ENCODE results near the gene SPATA46.

SPATA46 gene

GRCh38 chr1:162333991-162334390, 42.7 kb downstream of the SPATA46 start:
- no peak overlapping the region for H2AFZ ChIP-seq (ENCODE audit: low read length)
- H3F3A ChIP-seq (ENCODE audit: low read depth) = no peaks in the 10 kb centered on the region
- H4K20me1 ChIP-seq (ENCODE audit: insufficient read depth, low read length, poor library complexity, severe bottlenecking) = no peaks in the 10 kb centered on the region
- no peak overlapping the region for H3K4me3 ChIP-seq (ENCODE audit: low read length, poor library complexity, severe bottlenecking)
- H3K36me3 ChIP-seq (ENCODE audit: insufficient read depth, low read length) = no peaks in the 10 kb centered on the region
- TF ChIP-seq CTCF (conservative IDR thresholded peaks at IDR 0.05; ENCODE audit: low read length) = no peak
- no peak for TF ChIP-seq EZH2phosphoT487 (IDR thresholded peaks at IDR 0.05; ENCODE audit: borderline replicate concordance)
- no peaks in the 10 kb centered on the region for H3K9me3 ChIP-seq (ENCODE audit: insufficient read depth, low read depth, low read length)
- no peaks in the 10 kb centered on the region for H3K27me3 ChIP-seq (ENCODE audit: insufficient read depth, low read length, poor library complexity, severe bottlenecking)
- H3K4me2 ChIP-seq (ENCODE audit: low read depth, low read length, poor library complexity, severe bottlenecking) = no peak overlapping the region
- no peaks in the 10 kb centered on the region for H3K9me2 ChIP-seq (replicated peaks; ENCODE audit: low read depth, low read length)
- H3K4me1 ChIP-seq (ENCODE audit: insufficient read depth, low read length, poor library complexity, severe bottlenecking) = peaks cover 5% of the 10 kb centered on the region
- no peaks in the 10 kb centered on the region for H3K79me2 ChIP-seq (ENCODE audit: insufficient read depth, low read length)
- H3K9ac ChIP-seq (ENCODE audit: low read depth, low read length, poor library complexity, severe bottlenecking) = no peak overlapping the region

GRCh38 chr1:162329826-162330225, 46.8 kb downstream of the SPATA46 start:
- Histone ChIP-seq H3K9me3 (ENCODE audit: insufficient read depth, low read depth, low read length) (no peaks in the 10 kb centered on the region), H3K36me3 (ENCODE audit: insufficient read depth, low read length) (no peaks in the 10 kb centered on the region), H3K79me2 (ENCODE audit: insufficient read depth, low read length) (no peaks in the 10 kb centered on the region), H3K4me1 (ENCODE audit: insufficient read depth, low read length, poor library complexity, severe bottlenecking) (peaks cover 6% of the 10 kb centered on the region), H2AFZ (ENCODE audit: low read length) (no peak overlapping the region), H3K27me3 (ENCODE audit: insufficient read depth, low read length, poor library complexity, severe bottlenecking) (no peaks in the 10 kb centered on the region), H3K4me3 (ENCODE audit: low read length, poor library complexity, severe bottlenecking) (no peak overlapping the region), H3K9ac (ENCODE audit: low read depth, low read length, poor library complexity, severe bottlenecking) (no peak overlapping the region), H4K20me1 (ENCODE audit: insufficient read depth, low read length, poor library complexity, severe bottlenecking) (no peaks in the 10 kb centered on the region), H3K9me2 (replicated peaks; ENCODE audit: low read depth, low read length) (no peaks in the 10 kb centered on the region), H3K4me2 (ENCODE audit: low read depth, low read length, poor library complexity, severe bottlenecking) (no peak overlapping the region), H3F3A (ENCODE audit: low read depth) (no peaks in the 10 kb centered on the region)
- TF ChIP-seq CTCF (conservative IDR thresholded peaks at IDR 0.05; ENCODE audit: low read length) (no peak), EZH2phosphoT487 (IDR thresholded peaks at IDR 0.05; ENCODE audit: borderline replicate concordance) (no peak)

- Histone ChIP-seq H3K4me3 (ENCODE audit: low read length, poor library complexity, severe bottlenecking) (no peak overlapping the region), H4K20me1 (ENCODE audit: insufficient read depth, low read length, poor library complexity, severe bottlenecking) (no peaks in the 10 kb centered on the region), H3K4me2 (ENCODE audit: low read depth, low read length, poor library complexity, severe bottlenecking) (no peak overlapping the region), H3K27me3 (ENCODE audit: insufficient read depth, low read length, poor library complexity, severe bottlenecking) (no peaks in the 10 kb centered on the region), H3K9me3 (ENCODE audit: insufficient read depth, low read depth, low read length) (no peaks in the 10 kb centered on the region), H3K9ac (ENCODE audit: low read depth, low read length, poor library complexity, severe bottlenecking) (no peak overlapping the region), H3F3A (ENCODE audit: low read depth) (no peaks in the 10 kb centered on the region), H3K79me2 (ENCODE audit: insufficient read depth, low read length) (no peaks in the 10 kb centered on the region), H3K4me1 (ENCODE audit: insufficient read depth, low read length, poor library complexity, severe bottlenecking) (peaks cover 14% of the 10 kb centered on the region), H2AFZ (ENCODE audit: low read length) (no peak overlapping the region), H3K9me2 (replicated peaks; ENCODE audit: low read depth, low read length) (no peaks in the 10 kb centered on the region), H3K36me3 (ENCODE audit: insufficient read depth, low read length) (no peaks in the 10 kb centered on the region)
- TF ChIP-seq CTCF (conservative IDR thresholded peaks at IDR 0.05; ENCODE audit: low read length) = no peak
- no peak for TF ChIP-seq EZH2phosphoT487 (IDR thresholded peaks at IDR 0.05; ENCODE audit: borderline replicate concordance)
Observed at GRCh38 chr1:162328512-162328911, 48.1 kb downstream of the SPATA46 start.
